Mesenchymal stem cell (in vitro differentiated cells and primary cell): ENCODE measurements around the gene SLC1A2.
A peak's percentile ranks its signal among the peaks of the same experiment; 100 is the strongest.

Experiments
- DNase-seq: peaks from one replicate; pipeline ENCODE4 v3.0.0-alpha.2; 2013
- H2AFZ ChIP-seq: one replicate; pipeline ENCODE4 v1.6.1; 2013; ENCODE audit warnings: low read depth, mild to moderate bottlenecking, control low read depth, inconsistent platforms, low read length, moderate library complexity
- H2AK5ac ChIP-seq: 2 replicates; pipeline ENCODE4 v1.6.1; 2013; ENCODE audit warnings: low read length, moderate library complexity, mild to moderate bottlenecking, inconsistent platforms; ENCODE audit not compliant: severe bottlenecking
- H2BK120ac ChIP-seq: one replicate; pipeline ENCODE4 v1.6.1; 2013; ENCODE audit warnings: low read depth, mild to moderate bottlenecking, inconsistent platforms, low read length, moderate library complexity
- H2BK12ac ChIP-seq, 2 experiments: one replicate each; pipeline ENCODE4 v1.6.1; 2013; ENCODE audit warnings: inconsistent platforms in 2 of 2, low read length in 2 of 2, mild to moderate bottlenecking in 2 of 2, moderate library complexity in 2 of 2, control low read depth in 1 of 2
- H2BK15ac ChIP-seq: one replicate; pipeline ENCODE4 v1.6.1; 2013; ENCODE audit warnings: mild to moderate bottlenecking, low read depth, inconsistent platforms; ENCODE audit not compliant: poor library complexity, severe bottlenecking
- H2BK5ac ChIP-seq: 2 replicates; pipeline ENCODE4 v1.6.1; 2013; ENCODE audit warnings: low read depth, mild to moderate bottlenecking, low read length, control low read depth, inconsistent platforms; ENCODE audit not compliant: poor library complexity, severe bottlenecking
- H3K14ac ChIP-seq, 2 experiments: one replicate each; pipeline ENCODE4 v1.6.1; 2013; ENCODE audit warnings: inconsistent platforms in 2 of 2, low read length in 2 of 2, control low read depth in 1 of 2, mild to moderate bottlenecking in 1 of 2, moderate library complexity in 1 of 2
- H3K18ac ChIP-seq, 2 experiments: one replicate each; pipeline ENCODE4 v1.6.1; 2013; ENCODE audit warnings: inconsistent platforms in 2 of 2, low read length in 2 of 2, control low read depth in 1 of 2, low read depth in 1 of 2, mild to moderate bottlenecking in 1 of 2
- H3K23ac ChIP-seq, 2 experiments: one replicate each; pipeline ENCODE4 v1.6.1; 2013; ENCODE audit warnings: inconsistent platforms in 2 of 2, low read length in 2 of 2, mild to moderate bottlenecking in 2 of 2, moderate library complexity in 2 of 2, control low read depth in 1 of 2
- H3K27ac ChIP-seq: 2 replicates; pipeline ENCODE4 v1.5.1; 2013; ENCODE audit warnings: mild to moderate bottlenecking, moderate library complexity, low read length, control low read depth, inconsistent platforms; ENCODE audit not compliant: poor library complexity, severe bottlenecking
- H3K27me3 ChIP-seq, 2 experiments: 2 replicates each; pipeline versions ENCODE4 v1.6.1 to v1.7.0; 2013; ENCODE audit warnings: low read length in 2 of 2, mild to moderate bottlenecking in 2 of 2, moderate library complexity in 2 of 2, control low read depth in 1 of 2, inconsistent platforms in 1 of 2; ENCODE audit not compliant: control insufficient read depth in 1 of 2, insufficient read depth in 1 of 2
- H3K36me3 ChIP-seq, 2 experiments: 2 replicates each; pipeline versions ENCODE4 v1.6.1 to v1.7.0; 2013; ENCODE audit warnings: low read length in 2 of 2, control low read depth in 1 of 2, inconsistent platforms in 1 of 2, low read depth in 1 of 2, mild to moderate bottlenecking in 1 of 2; ENCODE audit not compliant: insufficient read depth in 2 of 2, control insufficient read depth in 1 of 2
- H3K4ac ChIP-seq, 2 experiments: one replicate each; pipeline ENCODE4 v1.6.1; 2013; ENCODE audit warnings: inconsistent platforms in 2 of 2, low read length in 2 of 2, mild to moderate bottlenecking in 2 of 2, moderate library complexity in 2 of 2, control low read depth in 1 of 2, low read depth in 1 of 2
- H3K4me1 ChIP-seq: 2 replicates; pipeline ENCODE4 v1.6.1; 2013; ENCODE audit warnings: low read depth, low read length, control low read depth; ENCODE audit not compliant: control insufficient read depth, insufficient read depth
- H3K4me2 ChIP-seq: 2 replicates; pipeline ENCODE4 v1.6.1; 2013; ENCODE audit warnings: low read length, mild to moderate bottlenecking, inconsistent platforms; ENCODE audit not compliant: poor library complexity, severe bottlenecking
- H3K4me3 ChIP-seq, 2 experiments: 2 replicates each; pipeline versions ENCODE4 v1.5.1 to v1.7.0; 2013; ENCODE audit warnings: low read length in 2 of 2, mild to moderate bottlenecking in 2 of 2, control low read depth in 1 of 2, low read depth in 1 of 2; ENCODE audit not compliant: insufficient read depth in 1 of 2
- H3K79me1 ChIP-seq: replicated peaks from 2 replicates; pipeline ENCODE4 v1.6.1; 2013; ENCODE audit warnings: mild to moderate bottlenecking, control low read depth, low read length, inconsistent platforms; ENCODE audit not compliant: poor library complexity, severe bottlenecking
- H3K9ac ChIP-seq: 2 replicates; pipeline ENCODE4 v1.7.0; 2013; ENCODE audit warnings: mild to moderate bottlenecking, low read length, moderate library complexity
- H3K9me3 ChIP-seq: 2 replicates; pipeline ENCODE4 v1.7.0; 2013; ENCODE audit warnings: mild to moderate bottlenecking, low read length; ENCODE audit not compliant: control insufficient read depth
- H4K8ac ChIP-seq: one replicate; pipeline ENCODE4 v1.6.1; 2013; ENCODE audit warnings: inconsistent platforms, mild to moderate bottlenecking, low read length, moderate library complexity
- H4K91ac ChIP-seq: one replicate; pipeline ENCODE4 v1.6.1; 2013; ENCODE audit warnings: mild to moderate bottlenecking, low read length, inconsistent platforms
- WGBS: methylation state at CpG from one replicate; pipeline ENCODE4 v1.1.7; 2013; ENCODE audit warnings: mixed read lengths; 5-methylcytosine and 5-hydroxymethylcytosine counted together

Gene SLC1A2

DNA sequence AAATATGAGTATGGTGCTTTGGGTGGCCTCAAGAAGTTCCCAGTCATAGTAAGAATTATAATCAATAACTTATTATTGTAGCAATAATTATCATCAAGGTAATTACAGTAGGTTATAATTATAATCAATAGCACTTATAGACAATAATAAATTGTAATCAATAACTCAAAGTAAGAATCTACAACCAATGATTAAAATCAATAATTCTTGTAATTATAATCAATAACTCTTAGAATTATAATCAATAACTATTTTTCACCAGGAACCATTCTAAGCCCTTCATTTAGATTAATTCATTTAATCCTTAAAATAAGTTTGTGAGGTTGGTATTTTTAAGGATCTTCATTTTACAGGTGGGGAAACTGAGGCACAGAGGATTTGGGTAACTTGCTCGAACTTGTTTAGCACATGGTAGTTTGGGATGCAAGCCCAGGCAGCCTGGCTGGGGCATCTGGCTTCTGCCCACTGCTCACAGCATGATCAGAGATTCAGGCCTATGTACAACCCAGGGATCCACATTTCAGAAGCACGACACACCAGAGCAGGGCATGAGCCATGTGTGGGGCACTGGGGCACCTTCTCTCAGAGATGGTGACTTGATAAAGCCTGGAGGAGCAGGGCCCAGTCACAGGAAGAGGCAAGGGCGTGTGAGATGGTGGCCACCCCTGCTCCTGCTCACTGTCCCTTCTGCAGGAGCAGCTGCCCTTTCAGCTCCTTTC is 46.6 kb downstream of the SLC1A2 start:
- Histone ChIP-seq H2AK5ac (peak overlapping the region; percentile 79), H3K4ac (no peak overlapping the region), H2AFZ (no peak overlapping the region), H3K9ac (no peak overlapping the region), H3K79me1 (no peaks in the 10 kb centered on the region), H3K9me3 (no peaks in the 10 kb centered on the region), H4K91ac (no peak overlapping the region), H3K4me2 (no peak overlapping the region), H2BK120ac (no peak overlapping the region), H3K27me3 (no peaks in the 10 kb centered on the region), H3K23ac (no peak overlapping the region), H2BK5ac (no peak overlapping the region), H3K14ac (no peak overlapping the region), H3K4me1 (peaks cover 8% of the 10 kb centered on the region), H4K8ac (no peak overlapping the region), H3K27ac (no peak overlapping the region), H3K36me3 (peaks cover 0 to 56% of the 10 kb centered on the region in 2 experiments), H3K4me3 (no peak overlapping the region), H2BK12ac (no peak overlapping the region), H2BK15ac (no peak overlapping the region), H3K18ac (no peak overlapping the region)
- WGBS, result 90% methylated on average over 3 of the region's 3 CpGs
- no peak for DNase-seq

DNA sequence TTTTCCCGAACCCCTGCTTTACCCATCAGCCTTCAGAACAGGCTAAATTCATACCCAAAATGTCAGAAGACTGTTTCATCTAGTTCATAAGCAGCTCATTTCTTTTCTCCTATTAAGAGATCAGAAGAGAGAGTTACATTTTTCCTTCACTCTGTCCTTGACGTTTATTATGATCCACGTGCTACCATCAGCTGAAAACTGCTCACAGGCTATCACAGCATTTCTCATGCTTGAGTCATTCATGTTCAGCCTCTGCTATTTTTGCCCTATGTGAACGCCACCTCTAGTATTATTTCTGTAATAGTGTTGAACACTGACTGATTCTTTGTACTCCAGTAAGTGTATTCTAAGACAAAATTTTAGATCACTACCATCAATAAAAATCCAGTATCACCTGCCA is 51.9 kb downstream of the SLC1A2 start:
- H3K9me3 ChIP-seq, result peaks cover 10% of the 10 kb centered on the region
- no peak overlapping the region for H3K18ac ChIP-seq
- H2AFZ ChIP-seq, result no peak overlapping the region

DNA sequence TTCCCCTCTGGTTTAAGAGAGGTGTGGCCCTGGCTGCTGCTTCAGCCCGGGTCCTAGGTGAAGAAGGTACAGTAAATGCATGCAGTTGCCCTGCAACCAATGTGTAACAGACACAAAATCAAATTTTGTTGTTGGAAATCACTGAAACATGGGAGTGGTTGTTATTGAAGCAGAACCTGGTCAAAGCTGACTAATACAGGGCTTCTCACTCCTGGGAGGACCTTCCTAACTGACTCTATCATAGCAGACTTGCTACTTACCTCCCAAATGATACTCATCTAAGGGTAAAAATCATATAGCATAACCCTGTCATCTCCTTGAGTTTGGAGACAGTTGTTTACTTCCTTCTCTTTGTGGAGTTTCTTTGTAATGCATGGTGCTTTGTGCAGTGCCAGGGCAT is 52.6 kb downstream of the SLC1A2 start:
- no peak overlapping the region for H2AFZ ChIP-seq
- WGBS, result 55% methylated on average over 1 of the region's 1 CpG
- no peak overlapping the region for H3K14ac ChIP-seq
- no peak for DNase-seq
- no peak overlapping the region for H2BK120ac ChIP-seq
- H3K4ac ChIP-seq, result no peak overlapping the region
- no peak overlapping the region for H3K23ac ChIP-seq
- peak overlapping the region; percentile 75 for H2AK5ac ChIP-seq
- no peak overlapping the region for H2BK12ac ChIP-seq
- no peak overlapping the region for H4K8ac ChIP-seq
- H3K9ac ChIP-seq, result peak overlapping the region; percentile 71
- H3K27me3 ChIP-seq, result no peaks in the 10 kb centered on the region
- H3K4me2 ChIP-seq, result no peak overlapping the region
- no peak overlapping the region for H4K91ac ChIP-seq
- H3K9me3 ChIP-seq, result peaks cover 10% of the 10 kb centered on the region
- no peaks in the 10 kb centered on the region for H3K79me1 ChIP-seq
- H2BK5ac ChIP-seq, result no peak overlapping the region
- H2BK15ac ChIP-seq, result no peak overlapping the region
- H3K4me3 ChIP-seq, result peak overlapping the region in 1 of 2 experiments; percentile 20
- H3K4me1 ChIP-seq, result peaks cover 11% of the 10 kb centered on the region
- H3K27ac ChIP-seq, result no peak overlapping the region
- peaks cover 0 to 49% of the 10 kb centered on the region in 2 experiments for H3K36me3 ChIP-seq
- no peak overlapping the region for H3K18ac ChIP-seq

More for the DNA sequence above, 51.9 kb downstream of the SLC1A2 start:
- WGBS, result 35% methylated on average over 3 of the region's 4 CpGs
- Histone ChIP-seq H2BK15ac (no peak overlapping the region), H3K4me2 (no peak overlapping the region), H4K91ac (no peak overlapping the region), H3K9ac (peak overlapping the region; percentile 71), H3K4me1 (peaks cover 11% of the 10 kb centered on the region), H3K14ac (no peak overlapping the region), H4K8ac (no peak overlapping the region), H3K4ac (no peak overlapping the region), H3K36me3 (peaks cover 0 to 49% of the 10 kb centered on the region in 2 experiments), H3K27ac (no peak overlapping the region), H2AK5ac (peak overlapping the region; percentile 75), H3K23ac (no peak overlapping the region), H3K79me1 (no peaks in the 10 kb centered on the region), H3K27me3 (no peaks in the 10 kb centered on the region), H2BK12ac (no peak overlapping the region), H3K4me3 (no peak overlapping the region), H2BK5ac (no peak overlapping the region), H2BK120ac (no peak overlapping the region)
- peak; percentile 67 for DNase-seq

DNA sequence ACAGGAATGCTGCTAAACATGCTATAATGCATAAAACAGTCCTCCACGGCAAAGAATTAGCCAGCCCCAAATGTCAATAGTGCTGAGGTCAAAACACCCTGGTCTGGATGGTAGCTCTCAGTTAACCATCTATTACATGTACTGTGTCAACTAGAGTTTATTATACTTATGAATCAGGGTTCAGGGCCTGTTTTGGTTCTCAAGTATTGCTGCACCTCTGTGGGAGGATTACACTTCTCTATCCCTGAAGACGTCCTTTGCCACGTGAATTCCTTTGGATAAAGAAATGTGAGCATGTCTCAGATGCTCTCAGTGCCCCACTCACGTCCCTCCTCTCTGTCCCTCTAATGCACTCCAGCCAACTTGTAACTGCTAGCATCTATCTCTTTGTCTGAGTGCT is 53.4 kb downstream of the SLC1A2 start:
- Histone ChIP-seq H2BK120ac (no peak overlapping the region), H4K8ac (no peak overlapping the region), H2BK5ac (no peak overlapping the region), H3K79me1 (no peaks in the 10 kb centered on the region), H3K18ac (no peak overlapping the region), H3K4me3 (no peak overlapping the region), H2AFZ (no peak overlapping the region), H2AK5ac (peak overlapping the region; percentile 23), H2BK12ac (no peak overlapping the region), H3K36me3 (peaks cover 0 to 44% of the 10 kb centered on the region in 2 experiments), H3K27ac (no peak overlapping the region), H3K4ac (no peak overlapping the region), H3K9me3 (peaks cover 10% of the 10 kb centered on the region), H3K4me2 (no peak overlapping the region), H3K27me3 (no peaks in the 10 kb centered on the region), H4K91ac (no peak overlapping the region), H3K4me1 (peaks cover 11% of the 10 kb centered on the region), H2BK15ac (no peak overlapping the region), H3K14ac (no peak overlapping the region), H3K9ac (no peak overlapping the region), H3K23ac (no peak overlapping the region)
- WGBS, result 89% methylated on average over 3 of the region's 4 CpGs
- DNase-seq, result no peak
